ENCODE results near the gene ZBTB16.

ZBTB16 gene

GRCh38 chr11:114058871-114059277, 637 bp upstream of the ZBTB16 start:
- no peak for TF ChIP-seq CTCF (IDR thresholded peaks at IDR 0.05; ENCODE audit: insufficient read depth, missing control alignments)

GRCh38 chr11:114059984-114060391, 477 bp downstream of the ZBTB16 start:
- TF ChIP-seq CTCF (IDR thresholded peaks at IDR 0.05; ENCODE audit: insufficient read depth, missing control alignments), result no peak
- FAIRE-seq (no peak), DNase-seq (ENCODE audit: insufficient read length, low spot score) (no peak)

More at GRCh38 chr11:114058871-114059277, 637 bp upstream of the ZBTB16 start:
- DNase-seq (ENCODE audit: insufficient read length, low spot score) (no peak), FAIRE-seq (no peak)

- DNase-seq (ENCODE audit: insufficient read length, low spot score) (no peak), FAIRE-seq (no peak)
- no peak for TF ChIP-seq CTCF (IDR thresholded peaks at IDR 0.05; ENCODE audit: insufficient read depth, missing control alignments)
Observed at GRCh38 chr11:114060392-114061047, 1.0 kb downstream of the ZBTB16 start.

- no peak for TF ChIP-seq CTCF (IDR thresholded peaks at IDR 0.05; ENCODE audit: insufficient read depth, missing control alignments)
- DNase-seq (ENCODE audit: insufficient read length, low spot score) (no peak), FAIRE-seq (no peak)
Observed at GRCh38 chr11:114061048-114061680, 1.7 kb downstream of the ZBTB16 start.

- no peak for FAIRE-seq
- TF ChIP-seq CTCF (IDR thresholded peaks at IDR 0.05; ENCODE audit: insufficient read depth, missing control alignments), result no peak
- DNase-seq (ENCODE audit: insufficient read length, low spot score), result no peak
Observed at GRCh38 chr11:114061681-114062049, 2.2 kb downstream of the ZBTB16 start.

- no peak for TF ChIP-seq CTCF (IDR thresholded peaks at IDR 0.05; ENCODE audit: insufficient read depth, missing control alignments)
- DNase-seq (ENCODE audit: insufficient read length, low spot score), result no peak
- FAIRE-seq, result no peak
Observed at GRCh38 chr11:114062272-114062671, 2.8 kb downstream of the ZBTB16 start.

GRCh38 chr11:114063149-114063828, 3.8 kb downstream of the ZBTB16 start:
- no peak for TF ChIP-seq CTCF (IDR thresholded peaks at IDR 0.05; ENCODE audit: insufficient read depth, missing control alignments)
- DNase-seq (ENCODE audit: insufficient read length, low spot score), result no peak
- FAIRE-seq, result no peak

All from D721Med (cell line).